ENCODE measurements around the gene RRP9. TPM values are rescaled to one million over a fixed set of nuclear protein-coding genes. Genes with fewer than 3 reads are reported as not detected.
"Not testable (repeated sequence)": the region's sequence is repeated elsewhere in the genome, so short reads cannot be mapped to it uniquely, and the experiment has no call there.

The RRP9 gene
- total RNA-seq, 1 donor from 2014 or later: 95.5 TPM

DNA sequence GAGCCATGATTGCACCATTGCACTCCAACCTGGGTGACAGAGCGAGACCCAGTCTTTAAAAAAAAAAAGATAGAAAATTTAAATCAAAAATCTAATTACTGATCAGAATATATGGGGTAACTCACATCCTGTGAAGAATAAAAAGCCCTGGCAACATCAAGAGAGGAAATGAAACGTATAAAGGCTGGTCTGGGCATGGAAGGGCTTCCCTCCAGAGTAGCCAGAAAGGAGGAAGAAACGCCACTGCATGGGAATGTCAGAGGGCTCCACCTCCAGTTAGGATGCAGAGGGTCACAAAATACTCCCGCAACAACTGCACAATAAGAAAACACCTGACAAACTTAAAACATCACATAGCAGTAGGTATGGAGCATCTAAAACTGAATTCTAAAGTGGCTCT is 33.7 kb downstream of the RRP9 start:
- Mint-ChIP-seq H3K4me1 (no peaks in the 10 kb centered on the region), H3K9me3 (peaks cover 10% of the 10 kb centered on the region), H3K27ac (no peak overlapping the region), H3K27me3 (no peaks in the 10 kb centered on the region), H3K36me3 (ENCODE audit: low read depth) (no peaks in the 10 kb centered on the region), H3K4me3 (no peak overlapping the region)
- intact Hi-C loops (cut with micrococcal nuclease): no loop called here
- DNase-seq: no peak

- H3K36me3 Mint-ChIP-seq (ENCODE audit: low read depth): no peaks in the 10 kb centered on the region
- intact Hi-C loops (cut with micrococcal nuclease): no loop called here
- H3K27me3 Mint-ChIP-seq: peaks cover 9% of the 10 kb centered on the region
- no peaks in the 10 kb centered on the region for H3K4me1 Mint-ChIP-seq
- peaks cover 10% of the 10 kb centered on the region for H3K9me3 Mint-ChIP-seq
- no peak overlapping the region for H3K4me3 Mint-ChIP-seq
- H3K27ac Mint-ChIP-seq: no peak overlapping the region
- no peak for DNase-seq
Observed at GRCh38 chr3:51904034-51904823, 37.5 kb downstream of the RRP9 start.

DNA sequence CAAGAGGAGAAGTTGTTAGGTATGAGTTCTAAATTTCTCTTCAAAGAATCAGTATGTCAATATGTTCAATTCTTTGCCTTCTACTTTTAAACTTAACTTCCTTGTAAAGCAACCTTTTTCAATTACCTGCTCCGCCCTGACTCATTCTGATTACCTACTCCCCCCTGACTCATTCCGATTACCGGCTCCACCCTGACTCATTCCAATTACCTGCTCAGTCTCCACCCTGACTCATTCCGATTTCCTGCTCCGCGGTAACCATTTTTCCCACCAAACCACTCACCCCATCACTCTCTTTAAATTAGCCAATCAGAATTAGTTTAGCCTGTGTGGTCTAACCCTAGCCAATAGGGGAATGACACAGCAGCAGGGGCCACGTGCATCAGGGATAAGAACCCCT is 39.3 kb downstream of the RRP9 start:
- H3K36me3 Mint-ChIP-seq (ENCODE audit: low read depth); intact Hi-C loops (cut with micrococcal nuclease); H3K9me3 Mint-ChIP-seq; DNase-seq; H3K27ac Mint-ChIP-seq; H3K4me1 Mint-ChIP-seq; H3K4me3 Mint-ChIP-seq: not testable (repeated sequence)
- peaks cover 21% of the 10 kb centered on the region for H3K27me3 Mint-ChIP-seq

GRCh38 chr3:51900043-51900442 is 41.7 kb downstream of the RRP9 start:
- H3K9me3 Mint-ChIP-seq; intact Hi-C loops (cut with micrococcal nuclease); H3K36me3 Mint-ChIP-seq (ENCODE audit: low read depth); DNase-seq; H3K27ac Mint-ChIP-seq; H3K4me3 Mint-ChIP-seq; H3K4me1 Mint-ChIP-seq: not testable (repeated sequence)
- H3K27me3 Mint-ChIP-seq: peaks cover 34% of the 10 kb centered on the region

DNA sequence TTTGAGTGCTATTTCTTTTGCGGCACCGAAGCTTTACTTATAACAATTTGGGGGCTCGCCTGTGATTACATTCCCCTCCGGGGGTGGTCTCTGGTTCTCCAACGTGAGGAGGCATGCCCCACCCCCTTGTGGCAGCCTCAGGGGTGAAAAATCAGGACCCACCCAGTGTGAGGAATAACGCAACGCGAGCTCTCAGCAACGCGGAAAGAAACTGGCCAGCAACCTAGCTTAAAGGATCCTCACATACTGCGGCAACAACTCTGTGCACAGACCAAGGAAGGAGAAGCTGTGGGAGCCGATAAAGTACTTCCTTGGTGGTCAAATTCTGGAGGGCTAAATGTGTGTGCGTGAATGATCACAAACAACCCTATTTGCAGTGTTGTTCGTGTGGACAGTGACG is 44.3 kb downstream of the RRP9 start:
- Mint-ChIP-seq H3K4me3 (no peak overlapping the region), H3K9me3 (no peaks in the 10 kb centered on the region), H3K27me3 (peaks cover 34% of the 10 kb centered on the region), H3K36me3 (ENCODE audit: low read depth) (no peaks in the 10 kb centered on the region), H3K27ac (no peak overlapping the region), H3K4me1 (no peaks in the 10 kb centered on the region)
- DNase-seq: no peak
- intact Hi-C loops (cut with micrococcal nuclease): no loop called here

DNA sequence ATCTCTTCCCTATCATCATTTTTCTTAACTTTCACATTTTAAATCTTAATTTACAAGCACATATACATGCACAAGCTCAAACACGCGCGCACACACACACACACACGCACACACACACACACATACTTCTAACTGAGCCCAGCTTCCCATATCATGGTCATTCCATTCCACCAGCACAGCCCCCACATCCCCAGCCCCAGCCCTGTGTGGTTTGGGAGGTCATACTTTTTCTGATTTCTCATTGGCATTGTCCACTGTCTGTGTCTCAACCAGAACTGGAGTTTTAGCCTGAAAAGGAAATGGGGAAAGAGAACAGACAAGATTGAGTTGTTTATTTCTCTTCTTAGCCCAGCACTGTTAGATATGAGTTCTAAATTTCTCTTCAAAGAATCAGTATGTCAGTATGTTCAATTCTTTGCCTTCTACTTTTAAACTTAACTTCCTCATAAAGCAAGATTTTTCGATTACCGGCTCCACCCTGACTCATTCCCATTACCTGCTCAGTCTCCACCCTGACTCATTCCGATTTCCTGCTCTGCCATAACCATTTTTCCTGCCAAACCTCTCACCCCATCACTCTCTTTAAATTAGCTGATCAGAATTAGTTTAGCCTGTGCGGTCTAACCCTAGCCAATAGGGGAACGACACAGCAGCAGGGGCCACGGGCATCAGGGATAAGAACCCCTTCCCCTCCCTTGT is 44.9 kb downstream of the RRP9 start:
- intact Hi-C loops (cut with micrococcal nuclease): no loop called here
- Mint-ChIP-seq H3K4me3 (no peak overlapping the region), H3K9me3 (no peaks in the 10 kb centered on the region), H3K36me3 (ENCODE audit: low read depth) (no peaks in the 10 kb centered on the region), H3K27ac (no peak overlapping the region), H3K4me1 (peaks cover 3% of the 10 kb centered on the region), H3K27me3 (peaks cover 34% of the 10 kb centered on the region)
- DNase-seq: no peak

- H3K27me3 Mint-ChIP-seq: peaks cover 31% of the 10 kb centered on the region
- DNase-seq: no peak
- H3K4me3 Mint-ChIP-seq: no peak overlapping the region
- no peaks in the 10 kb centered on the region for H3K36me3 Mint-ChIP-seq (ENCODE audit: low read depth)
- intact Hi-C loops (cut with micrococcal nuclease): no loop called here
- no peak overlapping the region for H3K27ac Mint-ChIP-seq
- no peaks in the 10 kb centered on the region for H3K9me3 Mint-ChIP-seq
- peaks cover 7% of the 10 kb centered on the region for H3K4me1 Mint-ChIP-seq
Observed at GRCh38 chr3:51894939-51895338, 46.8 kb downstream of the RRP9 start.

- intact Hi-C loops (cut with micrococcal nuclease): no loop called here
- Mint-ChIP-seq H3K27me3 (peaks cover 30% of the 10 kb centered on the region), H3K4me3 (no peak overlapping the region), H3K9me3 (no peaks in the 10 kb centered on the region), H3K4me1 (peaks cover 7% of the 10 kb centered on the region), H3K27ac (no peak overlapping the region), H3K36me3 (ENCODE audit: low read depth) (no peaks in the 10 kb centered on the region)
- no peak for DNase-seq
Observed at GRCh38 chr3:51894391-51894790, 47.3 kb downstream of the RRP9 start.

GRCh38 chr3:51891242-51892039 is 50.3 kb downstream of the RRP9 start:
- intact Hi-C loops (cut with micrococcal nuclease): no loop called here
- no peak overlapping the region for H3K27ac Mint-ChIP-seq
- peaks cover 7% of the 10 kb centered on the region for H3K4me1 Mint-ChIP-seq
- H3K4me3 Mint-ChIP-seq: no peak overlapping the region
- DNase-seq: no peak
- H3K36me3 Mint-ChIP-seq (ENCODE audit: low read depth): no peaks in the 10 kb centered on the region
- no peaks in the 10 kb centered on the region for H3K9me3 Mint-ChIP-seq
- peaks cover 13% of the 10 kb centered on the region for H3K27me3 Mint-ChIP-seq

DNA sequence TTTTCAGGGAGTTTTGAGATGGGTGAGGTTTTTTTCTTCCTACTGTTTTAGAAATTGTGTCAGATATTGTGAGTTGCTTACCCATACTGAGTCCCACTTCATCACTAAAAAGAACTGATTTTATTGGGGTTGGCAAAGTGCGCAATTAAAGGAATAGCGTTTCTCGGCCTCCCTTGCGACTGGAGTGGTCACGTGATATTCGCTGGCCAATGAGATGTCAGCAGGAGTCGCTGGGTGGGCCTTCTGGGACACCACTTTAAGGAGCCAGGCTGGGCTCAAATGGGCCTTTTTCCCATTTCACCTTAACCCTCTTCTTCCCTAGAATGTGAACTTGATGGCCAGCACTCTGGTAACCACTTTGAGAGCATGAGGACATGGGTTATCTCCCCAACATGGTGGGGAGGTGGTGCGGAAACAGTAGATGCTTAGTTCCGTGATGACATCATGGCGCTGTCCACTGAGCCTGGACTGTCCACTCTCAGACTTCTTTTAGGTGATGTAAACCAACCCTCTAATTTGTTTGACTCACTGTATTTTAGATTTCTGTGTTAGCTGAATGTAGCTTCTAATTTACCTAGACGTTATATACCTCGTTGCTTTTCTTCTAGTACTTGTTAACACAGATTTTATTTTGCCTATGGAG is 53.1 kb downstream of the RRP9 start:
- intact Hi-C loops (cut with micrococcal nuclease): no loop called here
- H3K27me3 Mint-ChIP-seq: peaks cover 19% of the 10 kb centered on the region
- no peak for DNase-seq
- peaks cover 7% of the 10 kb centered on the region for H3K4me1 Mint-ChIP-seq
- H3K36me3 Mint-ChIP-seq (ENCODE audit: low read depth): no peaks in the 10 kb centered on the region
- peaks cover 3% of the 10 kb centered on the region for H3K9me3 Mint-ChIP-seq
- H3K4me3 Mint-ChIP-seq: no peak overlapping the region
- no peak overlapping the region for H3K27ac Mint-ChIP-seq

DNA sequence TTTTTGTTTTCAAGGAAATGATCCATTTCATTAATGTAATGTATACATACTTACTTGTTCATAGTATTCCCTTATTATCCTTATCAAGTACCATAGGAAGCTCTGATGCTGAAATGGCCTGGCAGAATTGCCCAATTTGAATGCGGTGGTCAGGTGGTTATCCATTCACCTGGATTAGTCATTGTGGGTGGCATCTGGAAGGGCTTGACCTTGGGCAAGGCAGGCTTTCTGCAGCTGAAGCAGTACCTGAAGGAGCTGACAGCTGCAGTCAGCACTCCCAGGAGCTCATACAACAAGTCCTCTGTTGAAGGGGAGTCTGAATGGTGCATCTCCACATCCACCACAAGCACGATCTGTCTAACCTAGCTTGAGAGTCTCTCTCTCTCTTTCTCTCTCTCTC is 54.1 kb downstream of the RRP9 start:
- Mint-ChIP-seq H3K27ac (no peak overlapping the region), H3K9me3 (peaks cover 3% of the 10 kb centered on the region), H3K27me3 (peaks cover 20% of the 10 kb centered on the region), H3K4me1 (peaks cover 7% of the 10 kb centered on the region), H3K4me3 (no peak overlapping the region), H3K36me3 (ENCODE audit: low read depth) (no peaks in the 10 kb centered on the region)
- DNase-seq: no peak
- intact Hi-C loops (cut with micrococcal nuclease): no loop called here

GRCh38 chr3:51886447-51886846 is 55.3 kb downstream of the RRP9 start:
- intact Hi-C loops (cut with micrococcal nuclease): no loop called here
- DNase-seq: no peak
- peaks cover under 1% of the 10 kb centered on the region for H3K4me1 Mint-ChIP-seq
- peaks cover 25% of the 10 kb centered on the region for H3K27me3 Mint-ChIP-seq
- no peak overlapping the region for H3K27ac Mint-ChIP-seq
- no peak overlapping the region for H3K4me3 Mint-ChIP-seq
- H3K9me3 Mint-ChIP-seq: peaks cover 3% of the 10 kb centered on the region
- H3K36me3 Mint-ChIP-seq (ENCODE audit: low read depth): no peaks in the 10 kb centered on the region
